Thoracic aorta (tissue), 2 donors: ENCODE results near the gene TCP11. TPM values are rescaled to one million over a fixed set of nuclear protein-coding genes. Genes with fewer than 3 reads are reported as not detected.
A peak's percentile ranks its signal among the peaks of the same experiment; 100 is the strongest.

Experiments used
- ATAC-seq: fragments of 150-250 bp; one replicate; pipeline ENCODE4 v1.8.0; 2017; ENCODE audit warnings: low read depth; ENCODE audit not compliant: insufficient number of reproducible peaks, low FRiP score
- DNase-seq: peaks from one replicate; pipeline ENCODE4 v3.0.0-alpha.2; 2020; ENCODE audit warnings: low spot score
- H3K27ac ChIP-seq, 2 donors: fragments of 200-600 bp; sonication (generic); 1 replicate in 1 of 2; 2 replicates in 1 of 2; pipeline ENCODE4 v1.5.1; 2016; ENCODE audit warnings: mild to moderate bottlenecking in 2 of 2, moderate library complexity in 2 of 2
- H3K27me3 ChIP-seq: fragments of 200-600 bp; sonication (generic); replicated peaks from 2 replicates; pipeline ENCODE4 v1.6.0; 2016; ENCODE audit warnings: mild to moderate bottlenecking; ENCODE audit not compliant: insufficient read depth
- H3K36me3 ChIP-seq: fragments of 200-600 bp; sonication (generic); one replicate; pipeline ENCODE4 v1.5.1; 2016
- H3K4me1 ChIP-seq, 2 donors: fragments of 200-600 bp; sonication (generic); 1 replicate in 1 of 2; 2 replicates in 1 of 2; pipeline versions ENCODE4 v1.5.1 to v1.6.0; 2016; ENCODE audit warnings: low read depth in 2 of 2, mild to moderate bottlenecking in 1 of 2; ENCODE audit not compliant: control insufficient read depth in 1 of 2
- H3K4me3 ChIP-seq: fragments of 200-600 bp; sonication (generic); 2 replicates; pipeline ENCODE4 v1.5.1; 2016; ENCODE audit warnings: mild to moderate bottlenecking
- H3K9me3 ChIP-seq: fragments of 200-600 bp; sonication (generic); 2 replicates; pipeline ENCODE4 v1.5.1; 2016
- CTCF ChIP-seq: fragments of 200-600 bp; sonication (generic); IDR thresholded peaks from one replicate; pipeline ENCODE4 v1.5.1; 2019; ENCODE audit warnings: antibody characterized with exemption
- total RNA-seq, 2 donors: library from RNA; depleted of rRNA; stranded (reverse); fragments of >200 nt; gene quantifications; one replicate each; pipeline versions ENCODE4 v1.1.0 to v1.2.3, GENCODE V29; 2016

TCP11 gene
- total RNA-seq, 2 donors from 2014 or later = not detected

- H3K4me1 ChIP-seq = peaks cover 44 to 76% of the 10 kb centered on the region in 2 donors
These were observed 52.6 kb downstream of the TCP11 start for GRCh38 chr6:35088281-35089215.

GRCh38 chr6:35087361-35088280, 53.5 kb downstream of the TCP11 start:
- TF ChIP-seq CTCF = no peak
- ATAC-seq (no peak), DNase-seq (no peak)
- Histone ChIP-seq H3K4me1 (peaks cover 35 to 66% of the 10 kb centered on the region in 2 donors), H3K9me3 (no peaks in the 10 kb centered on the region), H3K27me3 (no peaks in the 10 kb centered on the region), H3K36me3 (peaks cover 60% of the 10 kb centered on the region), H3K4me3 (no peak overlapping the region), H3K27ac (peak overlapping the region; percentile 79 to 85)

More at GRCh38 chr6:35088281-35089215, 52.6 kb downstream of the TCP11 start:
- TF ChIP-seq CTCF = peak; percentile 20
- ATAC-seq (no peak), DNase-seq (no peak)
- H3K27ac ChIP-seq = peak overlapping the region; percentile 79 to 85
- no peaks in the 10 kb centered on the region for H3K9me3 ChIP-seq
- H3K27me3 ChIP-seq = no peaks in the 10 kb centered on the region
- no peak overlapping the region for H3K4me3 ChIP-seq
- peaks cover 51% of the 10 kb centered on the region for H3K36me3 ChIP-seq

- no peak for TF ChIP-seq CTCF
- H3K36me3 ChIP-seq = peaks cover 67% of the 10 kb centered on the region
- H3K27ac ChIP-seq = peak overlapping the region; percentile 79 to 85
- DNase-seq (no peak), ATAC-seq (no peak)
- no peak overlapping the region for H3K4me3 ChIP-seq
- H3K4me1 ChIP-seq = peaks cover 29 to 58% of the 10 kb centered on the region in 2 donors
- no peaks in the 10 kb centered on the region for H3K9me3 ChIP-seq
- no peaks in the 10 kb centered on the region for H3K27me3 ChIP-seq
These were observed 54.3 kb downstream of the TCP11 start for GRCh38 chr6:35086636-35087360.

GRCh38 chr6:35086282-35086632, 54.9 kb downstream of the TCP11 start:
- no peaks in the 10 kb centered on the region for H3K27me3 ChIP-seq
- no peak overlapping the region for H3K4me3 ChIP-seq
- H3K4me1 ChIP-seq = peaks cover 25 to 53% of the 10 kb centered on the region in 2 donors
- DNase-seq (no peak), ATAC-seq (no peak)
- H3K27ac ChIP-seq = peak overlapping the region; percentile 79 to 85
- no peak for TF ChIP-seq CTCF
- H3K9me3 ChIP-seq = no peaks in the 10 kb centered on the region
- peaks cover 73% of the 10 kb centered on the region for H3K36me3 ChIP-seq
